Kidney epithelial cell (primary cell): Measurements from ENCODE around the gene FERMT3. TPM values are rescaled to one million over a fixed set of nuclear protein-coding genes. Genes with fewer than 3 reads are reported as not detected.
"Not testable (repeated sequence)": the region's sequence is repeated elsewhere in the genome, so short reads cannot be mapped to it uniquely, and the experiment has no call there.

Experiments
- DNase-seq: peaks from one replicate; pipeline ENCODE4 v3.0.0-alpha.2; 2010; ENCODE audit warnings: low read depth
- H3K27me3 ChIP-seq: 2 replicates; pipeline ENCODE4 v1.6.0; 2011; ENCODE audit warnings: low read length; ENCODE audit not compliant: control insufficient read depth, insufficient read depth
- H3K36me3 ChIP-seq: 2 replicates; pipeline ENCODE4 v1.5.1; 2011; ENCODE audit warnings: low read length; ENCODE audit not compliant: control insufficient read depth, insufficient read depth
- H3K4me3 ChIP-seq: 2 replicates; pipeline ENCODE4 v1.5.1; 2011; ENCODE audit warnings: low read depth, mild to moderate bottlenecking, control low read depth, low read length
- CTCF ChIP-seq: IDR thresholded peaks from 2 replicates; pipeline ENCODE4 v1.5.1; 2011; ENCODE audit warnings: mild to moderate bottlenecking, moderate library complexity, low read length, control low read depth, inconsistent platforms; ENCODE audit not compliant: insufficient read depth, poor library complexity, severe bottlenecking
- total RNA-seq: library from RNA; depleted of rRNA; stranded (reverse); fragments of >200 nt; gene quantifications from 2 replicates; pipeline ENCODE4 v1.2.3, GENCODE V29; 2015

The FERMT3 gene
- 0.25 and 2.1 TPM in 2 replicates for total RNA-seq

GRCh38 chr11:64206457-64207255 is at the start of gene FERMT3:
FERMT3 (plus strand) TSS chr11:64206721; CDS start chr11:64207365, 644 bp downstream.
- peaks cover 2% of the 10 kb centered on the region for H3K36me3 ChIP-seq
- TF ChIP-seq CTCF = no peak
- DNase-seq = no peak
- no peaks in the 10 kb centered on the region for H3K27me3 ChIP-seq
- H3K4me3 ChIP-seq = no peak within 1 kb of the TSS

- DNase-seq = no peak
- Histone ChIP-seq H3K4me3 (no peak overlapping the region), H3K27me3 (peaks cover 8% of the 10 kb centered on the region), H3K36me3 (no peaks in the 10 kb centered on the region)
- no peak for TF ChIP-seq CTCF
These were observed 48.7 kb upstream of the FERMT3 start for GRCh38 chr11:64157631-64158394.

GRCh38 chr11:64161037-64161436 is 45.5 kb upstream of the FERMT3 start:
- Histone ChIP-seq H3K36me3 (no peaks in the 10 kb centered on the region), H3K27me3 (no peaks in the 10 kb centered on the region), H3K4me3 (no peak overlapping the region)
- no peak for TF ChIP-seq CTCF
- DNase-seq = no peak

GRCh38 chr11:64162769-64163168 is 43.8 kb upstream of the FERMT3 start:
- not testable (repeated sequence) for DNase-seq, H3K36me3 ChIP-seq, H3K27me3 ChIP-seq, H3K4me3 ChIP-seq

GRCh38 chr11:64163951-64164350 is 42.6 kb upstream of the FERMT3 start:
- H3K4me3 ChIP-seq = no peak overlapping the region
- no peaks in the 10 kb centered on the region for H3K36me3 ChIP-seq
- H3K27me3 ChIP-seq = no peaks in the 10 kb centered on the region
- TF ChIP-seq CTCF = no peak
- no peak for DNase-seq
